ENCODE measurements around the gene LYAR. TPM values are rescaled to one million over a fixed set of nuclear protein-coding genes. Genes with fewer than 3 reads are reported as not detected.
"Not testable (repeated sequence)": the region's sequence is repeated elsewhere in the genome, so short reads cannot be mapped to it uniquely, and the experiment has no call there.

LYAR gene
- total RNA-seq, 6 experiments from 2014 or later = 2.6 to 8.9 (median 5.2) TPM

GRCh38 chr4:4260185-4260751 is 29.7 kb downstream of the LYAR start:
- peak overlapping the region in 2 of 3 donors; percentile 28 to 47 for H3K4me3 ChIP-seq
- no peaks in the 10 kb centered on the region for H3K9me3 ChIP-seq
- DNase-seq (peak in 1 of 3 donors; percentile 16), ATAC-seq (peak; percentile 79 to 89 (median 86))
- peaks cover 0 to 24% (median 4%) of the 10 kb centered on the region in 4 donors for H3K4me1 ChIP-seq
- no peaks in the 10 kb centered on the region for H3K27me3 ChIP-seq
- no peaks in the 10 kb centered on the region for H3K36me3 ChIP-seq
- TF ChIP-seq, protein P1, sequence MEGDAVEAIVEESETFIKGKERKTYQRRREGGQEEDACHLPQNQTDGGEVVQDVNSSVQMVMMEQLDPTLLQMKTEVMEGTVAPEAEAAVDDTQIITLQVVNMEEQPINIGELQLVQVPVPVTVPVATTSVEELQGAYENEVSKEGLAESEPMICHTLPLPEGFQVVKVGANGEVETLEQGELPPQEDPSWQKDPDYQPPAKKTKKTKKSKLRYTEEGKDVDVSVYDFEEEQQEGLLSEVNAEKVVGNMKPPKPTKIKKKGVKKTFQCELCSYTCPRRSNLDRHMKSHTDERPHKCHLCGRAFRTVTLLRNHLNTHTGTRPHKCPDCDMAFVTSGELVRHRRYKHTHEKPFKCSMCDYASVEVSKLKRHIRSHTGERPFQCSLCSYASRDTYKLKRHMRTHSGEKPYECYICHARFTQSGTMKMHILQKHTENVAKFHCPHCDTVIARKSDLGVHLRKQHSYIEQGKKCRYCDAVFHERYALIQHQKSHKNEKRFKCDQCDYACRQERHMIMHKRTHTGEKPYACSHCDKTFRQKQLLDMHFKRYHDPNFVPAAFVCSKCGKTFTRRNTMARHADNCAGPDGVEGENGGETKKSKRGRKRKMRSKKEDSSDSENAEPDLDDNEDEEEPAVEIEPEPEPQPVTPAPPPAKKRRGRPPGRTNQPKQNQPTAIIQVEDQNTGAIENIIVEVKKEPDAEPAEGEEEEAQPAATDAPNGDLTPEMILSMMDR (IDR thresholded peaks at IDR 0.05) = peak; percentile 53 to 64 (median 62)
- TF ChIP-seq POLR2A (IDR thresholded peaks at IDR 0.05) = no peak
- 14% methylated on average over 4 of the region's 6 CpGs for WGBS (ENCODE audit: insufficient coverage, low coverage, low lambda C conversion rate, missing lambda C conversion rate)
- H3K27ac ChIP-seq = peak overlapping the region; percentile 37 to 84 (median 40)
- intact Hi-C loops (cut with DNase I) = no loop called here

- H3K4me1 ChIP-seq = peaks cover 0 to 31% (median 4%) of the 10 kb centered on the region in 4 donors
- WGBS (ENCODE audit: insufficient coverage, low coverage, low lambda C conversion rate, missing lambda C conversion rate) = 25% methylated on average over 9 of the region's 9 CpGs
- no peak for TF ChIP-seq POLR2A (IDR thresholded peaks at IDR 0.05)
- TF ChIP-seq, protein P1 (IDR thresholded peaks at IDR 0.05) = no peak
- no peaks in the 10 kb centered on the region for H3K27me3 ChIP-seq
- DNase-seq = peak; percentile 76 to 87 (median 84)
- peak; percentile 90 to 97 (median 94) for ATAC-seq
- H3K27ac ChIP-seq = peak overlapping the region; percentile 37 to 84 (median 40)
- no peaks in the 10 kb centered on the region for H3K36me3 ChIP-seq
- no peaks in the 10 kb centered on the region for H3K9me3 ChIP-seq
- H3K4me3 ChIP-seq = peak overlapping the region in 2 of 3 donors; percentile 28 to 47
- intact Hi-C loops (cut with DNase I) = loop anchor here in 1 of 2 donors (10.0 kb wide), 1 partner anchor 75 kb away; no protein-coding TSS in a partner anchor
Measured at GRCh38 chr4:4259484-4260100, 30.4 kb downstream of the LYAR start.

GRCh38 chr4:4257705-4258104 is 32.2 kb downstream of the LYAR start:
- ATAC-seq, DNase-seq, H3K4me3 ChIP-seq, H3K36me3 ChIP-seq, H3K9me3 ChIP-seq, H3K27me3 ChIP-seq, H3K27ac ChIP-seq: not testable (repeated sequence)
- 75% methylated on average over 3 of the region's 3 CpGs for WGBS (ENCODE audit: insufficient coverage, low coverage, low lambda C conversion rate, missing lambda C conversion rate)
- intact Hi-C loops (cut with DNase I) = loop anchor here in 1 of 2 donors (10.0 kb wide), 1 partner anchor 77 kb away; no protein-coding TSS in a partner anchor
- peaks cover 0 to 36% (median 4%) of the 10 kb centered on the region in 4 donors for H3K4me1 ChIP-seq

DNA sequence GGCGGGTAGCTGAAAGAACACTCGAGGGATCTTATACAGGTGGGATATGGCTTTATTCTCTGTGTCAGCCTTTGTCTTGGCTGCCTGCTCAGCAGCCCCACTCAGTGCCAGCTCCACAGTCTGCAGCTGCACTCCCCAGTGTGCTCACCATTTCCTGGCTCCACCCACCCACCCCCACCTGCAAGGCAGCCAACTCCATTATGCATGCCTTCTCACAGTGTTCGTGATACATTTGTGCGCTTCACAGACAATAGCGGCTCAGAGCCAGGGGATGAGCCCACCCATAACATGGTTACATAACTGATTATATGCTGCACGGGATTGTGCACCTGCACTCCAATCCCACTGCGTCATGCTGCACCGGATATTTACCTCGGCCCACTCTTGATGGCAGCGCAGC is 33.2 kb downstream of the LYAR start:
- Histone ChIP-seq H3K27ac (no peak overlapping the region), H3K27me3 (no peaks in the 10 kb centered on the region), H3K9me3 (no peaks in the 10 kb centered on the region), H3K4me1 (peaks cover 0 to 36% (median 4%) of the 10 kb centered on the region in 4 donors), H3K36me3 (no peaks in the 10 kb centered on the region), H3K4me3 (no peak overlapping the region)
- DNase-seq (no peak), ATAC-seq (no peak)
- WGBS (ENCODE audit: insufficient coverage, low coverage, low lambda C conversion rate, missing lambda C conversion rate) = 79% methylated on average over 6 of the region's 10 CpGs
- TF ChIP-seq POLR2A (IDR thresholded peaks at IDR 0.05) = no peak
- TF ChIP-seq, protein P1 (IDR thresholded peaks at IDR 0.05) = no peak
- intact Hi-C loops (cut with DNase I) = loop anchor here in 1 of 2 donors (10.0 kb wide), 1 partner anchor 78 kb away; no protein-coding TSS in a partner anchor

GRCh38 chr4:4254666-4255065 is 35.3 kb downstream of the LYAR start:
- no peak for TF ChIP-seq POLR2A (IDR thresholded peaks at IDR 0.05)
- TF ChIP-seq, protein P1 (IDR thresholded peaks at IDR 0.05) = no peak
- H3K4me1 ChIP-seq = peaks cover 0 to 24% (median 0%) of the 10 kb centered on the region in 4 donors
- H3K27me3 ChIP-seq = no peaks in the 10 kb centered on the region
- H3K36me3 ChIP-seq = no peaks in the 10 kb centered on the region
- 28% methylated on average over 6 of the region's 6 CpGs for WGBS (ENCODE audit: insufficient coverage, low coverage, low lambda C conversion rate, missing lambda C conversion rate)
- no peak overlapping the region for H3K4me3 ChIP-seq
- H3K9me3 ChIP-seq = no peaks in the 10 kb centered on the region
- DNase-seq = peak; percentile 67 to 84 (median 82)
- intact Hi-C loops (cut with DNase I) = loop anchor here (5.0 to 10.0 kb wide), 2 partner anchors 78 to 80 kb away; no protein-coding TSS in a partner anchor
- H3K27ac ChIP-seq = peak overlapping the region in 1 of 3 donors; percentile 18
- peak; percentile 61 to 80 (median 73) for ATAC-seq

Measured in right lobe of liver (tissue), 6 donors.